Left renal pelvis (tissue), 4 donors: ENCODE results near the gene LRRC32. TPM values are rescaled to one million over a fixed set of nuclear protein-coding genes. Genes with fewer than 3 reads are reported as not detected.
"Not testable (repeated sequence)": the region's sequence is repeated elsewhere in the genome, so short reads cannot be mapped to it uniquely, and the experiment has no call there.

ENCODE experiments used
- DNase-seq, 4 donors: peaks; one replicate each; pipeline ENCODE4 v3.0.0-alpha.2; 2013; ENCODE audit warnings: low read depth in 4 of 4, low spot score in 3 of 4
- polyA plus RNA-seq, 4 donors: library from polyadenylated mRNA; unstranded; fragments of 120-200 nt; gene quantifications; one replicate each; pipeline ENCODE4 v1.2.1, GENCODE V29; 2013; ENCODE audit not compliant: insufficient read length in 4 of 4

LRRC32 gene
- polyA plus RNA-seq, 4 donors = 52.7 to 70.3 (median 69.2) TPM

DNA sequence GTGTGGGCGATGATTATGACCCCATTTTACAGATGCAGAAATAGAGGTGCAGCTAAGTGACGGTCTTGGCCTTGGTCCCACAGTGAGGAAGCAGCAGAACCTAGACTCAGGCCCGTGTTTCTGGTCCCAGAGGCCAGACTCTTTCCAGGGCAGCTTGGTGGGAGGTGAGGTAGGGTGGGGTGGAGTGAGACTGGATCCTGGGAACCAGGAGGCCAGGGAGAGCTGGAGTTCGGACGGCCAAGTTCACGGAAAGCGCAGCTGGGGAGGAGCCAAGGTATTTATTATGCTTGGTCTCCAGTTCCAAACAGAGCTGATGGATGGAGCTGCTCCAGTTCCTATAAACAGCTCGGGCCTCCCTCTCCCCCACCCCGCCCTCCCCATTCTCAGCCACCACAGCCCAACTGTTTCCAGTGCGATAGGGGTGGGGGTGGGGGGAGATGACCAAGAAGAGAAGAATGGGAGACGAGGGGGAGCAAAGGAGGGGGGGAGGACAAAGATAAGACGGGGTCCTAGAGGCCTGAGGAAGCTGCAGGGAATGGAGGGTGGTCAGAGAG, 16.2 kb downstream of the LRRC32 start:
- peak in 3 of 4 donors; percentile 66 to 76 (median 74) for DNase-seq

DNA sequence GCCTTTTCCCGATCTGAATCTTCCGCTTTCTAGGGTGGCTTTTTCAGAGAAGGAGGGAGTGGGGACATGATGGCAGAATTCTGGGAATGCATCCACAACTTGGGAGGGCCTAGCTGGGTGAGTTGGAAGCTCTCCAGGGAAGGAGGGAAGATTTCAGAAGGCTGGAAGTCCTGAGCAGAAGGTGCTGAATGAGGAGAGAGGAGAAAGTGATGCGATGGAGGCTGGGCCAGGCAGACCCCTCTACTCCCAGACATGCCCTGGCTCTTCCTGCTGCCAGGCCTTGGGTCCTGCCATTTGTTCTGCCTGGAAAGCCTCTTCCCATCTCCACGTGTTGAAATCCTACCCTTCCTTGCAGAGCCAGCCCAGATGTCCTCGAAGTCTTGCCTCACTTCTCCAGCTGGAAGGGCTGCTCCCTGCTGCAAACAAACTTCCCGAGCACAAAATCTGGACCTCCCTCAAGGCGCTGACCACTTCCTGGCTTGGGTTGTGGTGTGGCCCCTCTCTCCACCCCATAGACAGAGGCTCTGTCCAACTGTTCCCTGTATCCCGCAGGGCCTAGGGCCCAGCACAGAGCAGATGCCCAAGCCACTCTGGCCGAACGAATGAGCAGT, 16.8 kb downstream of the LRRC32 start:
- no peak for DNase-seq

DNA sequence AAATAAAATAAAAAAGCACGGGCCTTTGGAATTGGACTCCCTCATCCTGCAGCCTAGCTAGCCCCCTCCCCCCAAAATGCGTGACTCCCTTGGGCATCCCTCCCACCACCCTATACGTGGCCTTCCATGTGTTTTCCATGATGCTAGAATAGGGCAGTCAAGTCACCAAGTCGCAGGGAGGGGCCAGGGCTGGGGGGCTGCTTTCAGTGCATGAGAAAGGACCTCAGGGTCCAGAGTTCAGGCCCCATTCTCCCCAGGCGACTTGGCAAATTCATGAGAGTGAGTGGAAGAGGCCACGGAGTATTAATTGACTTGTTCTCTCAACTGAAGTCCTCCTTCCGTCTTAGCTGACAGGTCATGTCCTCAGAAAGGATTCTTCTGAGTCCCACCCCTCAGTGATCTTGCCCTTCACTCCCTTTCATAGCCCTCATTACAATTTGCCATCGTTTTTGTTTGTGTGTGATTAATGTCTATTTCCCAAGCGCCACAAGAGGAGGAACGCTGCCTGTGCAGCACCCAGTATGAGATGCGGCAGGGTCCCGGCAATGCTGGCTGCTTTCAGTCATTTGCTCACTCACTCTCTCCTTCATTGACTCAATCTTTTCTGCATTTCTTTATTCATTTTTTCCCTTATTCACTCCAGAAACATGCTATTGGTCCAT, 17.4 kb downstream of the LRRC32 start:
- DNase-seq = no peak

DNA sequence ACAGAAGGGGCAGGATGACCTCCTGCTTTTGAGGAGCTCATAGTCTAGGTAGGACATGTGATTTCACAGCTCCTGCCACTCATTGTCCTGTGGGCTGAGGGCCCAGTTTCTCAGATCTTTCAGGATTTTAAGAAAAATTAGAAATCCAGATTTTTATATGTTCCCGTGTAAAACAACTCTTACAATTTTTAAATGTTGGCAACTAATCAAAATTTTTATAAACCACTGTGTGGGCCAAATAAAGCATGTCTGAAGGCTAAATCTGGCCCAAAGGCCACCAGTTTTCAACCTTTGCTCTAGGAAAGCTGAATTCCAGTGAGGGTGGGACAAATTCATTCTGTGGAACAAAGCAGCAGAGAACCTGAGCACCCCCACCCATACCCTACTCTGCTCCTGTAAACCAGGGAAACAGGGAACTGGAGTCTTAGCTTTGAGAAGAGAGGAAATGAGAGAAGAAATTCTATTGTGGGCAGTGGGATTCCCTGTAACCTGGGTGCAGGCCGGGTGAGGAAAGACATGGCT, 20.6 kb downstream of the LRRC32 start:
- DNase-seq = no peak

DNA sequence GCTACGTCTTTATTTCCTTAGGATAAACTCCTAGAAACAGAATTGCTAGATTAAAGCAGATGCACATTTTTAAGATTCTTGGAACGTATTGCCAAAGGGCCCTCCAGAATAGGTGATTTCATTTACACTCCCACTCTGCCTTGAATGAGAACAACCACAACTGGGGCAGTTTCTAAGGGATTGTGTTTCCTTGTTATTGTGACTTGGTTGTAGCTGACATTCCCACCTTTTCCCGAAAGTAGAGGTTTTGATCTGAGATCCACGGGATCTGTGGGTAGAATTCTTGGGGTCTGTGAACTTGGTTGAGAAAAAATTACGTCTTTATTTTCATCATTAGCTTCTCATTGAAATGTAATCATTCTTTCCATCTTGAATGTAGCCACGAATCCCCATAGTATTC, 21.5 kb downstream of the LRRC32 start:
- no peak for DNase-seq

DNA sequence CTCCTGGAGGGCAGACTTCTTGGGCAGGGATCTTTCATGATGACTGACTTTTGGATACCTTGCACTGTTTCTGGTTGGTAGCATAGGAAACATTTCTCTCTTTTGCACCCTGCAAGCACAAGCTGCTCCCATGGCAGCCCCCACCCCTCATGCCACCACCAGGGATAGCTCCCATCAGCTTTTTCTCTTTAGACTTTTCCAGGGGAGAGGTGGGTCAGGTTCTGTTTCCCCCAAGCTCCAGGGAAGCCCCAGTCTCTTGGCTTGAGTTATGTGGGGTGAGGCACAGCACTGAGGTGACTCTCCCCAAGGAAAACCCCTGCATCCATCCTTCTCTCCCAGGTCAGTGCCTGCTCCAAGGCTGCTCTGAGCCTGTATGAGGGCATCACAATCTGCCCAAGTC, 22.5 kb downstream of the LRRC32 start:
- DNase-seq = no peak

DNA sequence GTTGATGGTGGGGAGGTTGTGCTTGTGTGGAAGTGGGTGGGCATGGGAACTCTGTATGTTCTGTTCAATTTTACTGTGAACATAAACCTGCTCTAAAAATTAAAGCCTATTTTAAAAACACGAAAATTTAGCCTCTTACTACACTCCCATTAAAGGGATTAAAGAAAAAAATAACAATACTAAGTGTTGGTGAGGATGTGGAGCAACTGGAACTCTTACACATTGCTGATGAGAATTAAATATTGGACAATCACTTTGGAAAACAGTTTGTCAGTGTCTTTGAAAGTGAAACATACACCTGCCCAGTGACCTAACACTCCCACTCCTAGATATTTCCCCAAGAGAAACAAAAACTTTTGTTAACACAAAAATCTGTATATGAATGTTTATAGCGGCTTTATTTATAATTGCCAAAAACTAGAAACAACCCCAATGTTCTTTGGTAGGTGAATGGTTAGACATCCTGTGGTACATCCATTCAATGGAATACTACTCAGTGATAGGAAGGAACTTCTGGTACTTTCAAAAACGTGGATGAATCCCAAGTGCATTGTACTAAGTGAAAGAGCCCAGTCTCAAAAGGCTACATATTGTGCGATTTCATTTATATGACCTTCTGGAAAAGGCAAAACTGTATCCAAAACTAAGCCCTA, 23.5 kb downstream of the LRRC32 start:
- DNase-seq = no peak

DNA sequence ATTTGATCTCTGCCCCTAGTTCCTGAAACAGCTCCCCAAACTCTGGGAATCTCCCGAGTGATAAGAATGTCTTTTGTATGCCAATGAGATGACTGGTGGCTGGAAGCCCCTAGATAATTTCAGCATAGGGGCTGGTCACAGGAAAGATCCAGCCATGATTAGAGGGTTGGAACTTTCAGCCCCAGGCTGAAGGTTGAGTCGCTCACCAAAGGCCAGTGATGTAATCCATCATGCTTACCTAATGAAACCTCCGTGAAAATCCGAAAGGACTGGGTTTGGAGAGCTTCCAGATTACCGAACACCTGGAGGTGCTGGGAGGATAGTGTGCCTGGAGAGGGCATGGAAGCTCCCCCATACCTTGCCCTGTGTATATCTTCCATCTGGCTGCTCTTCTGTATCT, 26.0 kb downstream of the LRRC32 start:
- DNase-seq = no peak

DNA sequence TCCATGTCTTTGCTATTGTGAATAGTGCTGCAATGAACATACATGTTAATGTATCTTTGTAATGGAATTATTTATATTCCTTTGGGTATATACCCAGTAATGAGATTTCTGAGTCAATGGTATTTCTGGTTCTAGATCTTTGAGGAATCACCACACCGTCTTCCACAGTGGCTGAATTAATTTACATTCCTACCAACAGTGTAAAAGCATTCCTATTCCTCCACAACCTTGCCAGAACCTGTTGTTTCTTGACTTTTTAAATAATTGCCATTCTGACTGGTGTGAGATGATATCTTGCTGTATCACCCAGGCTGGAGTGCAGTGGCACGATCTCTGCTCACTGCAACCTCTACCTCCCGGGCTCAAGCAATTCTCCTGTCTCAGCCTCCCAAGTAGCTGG, 26.8 kb downstream of the LRRC32 start:
- not testable (repeated sequence) for DNase-seq

DNA sequence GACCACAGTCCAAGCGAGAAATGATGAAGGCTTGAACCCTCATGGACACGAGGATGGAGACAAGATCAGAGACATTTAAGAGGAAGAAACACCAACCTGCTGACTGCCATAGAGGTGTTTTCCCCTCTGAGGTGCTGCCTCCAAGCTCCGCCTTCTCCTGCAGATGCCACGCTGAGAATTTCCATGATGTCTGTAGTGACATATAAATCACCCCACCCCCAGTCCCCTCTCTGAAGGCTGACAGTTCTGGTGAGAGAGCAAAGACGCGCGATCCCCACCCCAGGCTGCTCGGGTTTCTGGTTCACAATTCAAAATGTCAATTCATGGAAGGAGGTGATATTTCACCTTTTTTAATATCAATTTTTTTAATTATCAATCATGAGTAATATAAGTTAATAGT, 28.2 kb downstream of the LRRC32 start:
- DNase-seq = no peak

DNA sequence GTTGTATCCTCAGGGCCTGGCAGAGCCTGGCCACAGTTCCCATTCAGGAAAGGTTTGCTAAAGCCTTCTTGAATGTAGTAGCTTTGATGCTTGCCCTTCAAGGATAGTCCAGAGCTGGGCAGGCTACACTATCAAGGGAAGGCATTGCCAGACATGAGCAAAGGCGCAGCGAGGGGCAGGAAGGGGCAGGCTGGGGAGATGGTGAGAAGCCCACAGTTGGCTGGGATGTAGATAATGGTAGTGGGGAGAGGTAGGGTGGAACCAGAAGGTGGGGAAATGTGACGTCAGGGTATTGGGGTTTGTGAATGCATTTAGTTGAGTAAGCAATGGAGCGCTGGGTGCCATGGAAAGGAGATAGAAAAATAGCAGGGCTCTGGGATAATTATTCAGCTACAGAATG, 28.6 kb downstream of the LRRC32 start:
- no peak for DNase-seq

DNA sequence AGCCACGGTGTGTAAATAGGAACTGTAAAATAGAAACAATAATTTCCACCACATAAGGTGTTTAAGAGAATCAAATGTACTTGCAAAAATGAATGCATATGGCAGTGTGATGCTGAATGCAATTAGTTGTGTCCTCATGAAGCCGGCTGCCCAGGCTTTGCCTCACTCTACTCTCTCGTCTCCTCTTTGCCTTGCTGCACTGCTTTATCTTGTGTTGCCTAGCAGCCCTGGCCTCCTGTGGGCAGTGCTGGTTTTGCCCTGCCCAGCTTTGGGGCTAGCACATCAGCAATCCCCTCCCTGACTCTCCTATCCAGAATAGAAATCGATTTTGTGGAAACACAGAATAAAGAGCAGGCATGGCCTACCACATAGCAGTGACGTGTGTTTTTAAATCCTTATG, 30.0 kb downstream of the LRRC32 start:
- no peak for DNase-seq

DNA sequence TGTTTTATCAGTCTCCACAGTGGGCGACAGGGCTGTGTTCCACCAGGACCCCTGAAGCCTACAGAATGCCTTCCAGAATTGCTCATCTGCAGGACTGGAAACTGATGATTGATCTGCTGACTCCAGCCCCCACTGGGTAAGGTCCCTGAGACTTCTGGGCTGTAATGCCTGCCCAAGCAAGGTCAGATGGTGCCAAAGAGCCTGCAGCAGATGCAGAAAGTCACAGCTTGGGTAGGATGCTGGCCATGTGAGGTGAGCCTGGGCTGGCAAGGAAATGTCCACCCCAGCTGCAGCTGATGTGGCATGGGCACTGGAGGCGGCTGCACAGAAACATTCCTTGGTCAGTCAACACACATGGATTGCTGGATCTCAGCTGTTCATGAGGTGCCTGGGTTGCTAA, 30.9 kb downstream of the LRRC32 start:
- no peak for DNase-seq

DNA sequence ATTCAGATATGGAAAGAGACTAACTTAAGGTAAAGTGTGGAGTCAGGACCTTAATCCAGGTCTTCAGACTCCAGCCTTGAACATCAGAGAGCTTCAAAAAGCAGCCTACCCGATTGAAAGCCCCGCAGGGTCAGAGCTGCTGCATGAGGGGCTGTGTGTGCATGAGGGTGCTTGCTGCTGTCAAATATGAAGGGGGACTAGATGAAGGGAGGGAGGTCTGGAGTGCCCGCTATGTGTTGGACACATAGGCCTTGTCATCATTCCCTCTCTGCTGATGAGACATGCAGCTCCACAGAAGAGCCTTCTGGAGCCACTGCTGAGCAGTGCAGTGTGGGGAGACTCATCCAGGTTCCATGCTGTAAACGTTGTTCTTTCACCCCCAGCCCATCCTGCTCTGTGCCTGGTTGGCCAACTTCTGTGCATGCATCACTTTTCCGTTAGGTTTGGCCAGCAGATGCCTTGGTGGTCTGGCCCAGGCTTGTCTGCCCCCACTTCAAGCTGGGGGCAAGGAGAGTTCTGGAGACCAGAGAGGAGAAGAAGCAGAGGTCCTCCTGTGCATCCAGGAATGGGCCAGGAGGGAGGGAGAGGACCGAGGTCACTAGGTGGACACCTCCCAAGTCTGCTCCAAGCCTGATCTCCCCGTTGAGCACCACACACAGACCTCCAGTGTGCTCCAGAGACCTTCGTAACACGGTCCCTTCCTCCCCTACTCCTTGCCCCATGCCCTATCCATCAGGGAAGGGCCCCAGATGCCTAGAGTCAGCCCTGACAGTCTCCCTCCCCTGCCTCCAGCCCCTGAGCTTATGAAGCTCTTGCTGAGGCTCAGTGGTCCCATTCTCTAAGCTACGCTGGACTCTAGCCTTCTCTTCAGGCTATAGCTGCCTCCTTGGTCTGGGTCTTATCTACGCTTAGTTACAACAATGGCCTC, 32.0 kb downstream of the LRRC32 start:
- no peak for DNase-seq

DNA sequence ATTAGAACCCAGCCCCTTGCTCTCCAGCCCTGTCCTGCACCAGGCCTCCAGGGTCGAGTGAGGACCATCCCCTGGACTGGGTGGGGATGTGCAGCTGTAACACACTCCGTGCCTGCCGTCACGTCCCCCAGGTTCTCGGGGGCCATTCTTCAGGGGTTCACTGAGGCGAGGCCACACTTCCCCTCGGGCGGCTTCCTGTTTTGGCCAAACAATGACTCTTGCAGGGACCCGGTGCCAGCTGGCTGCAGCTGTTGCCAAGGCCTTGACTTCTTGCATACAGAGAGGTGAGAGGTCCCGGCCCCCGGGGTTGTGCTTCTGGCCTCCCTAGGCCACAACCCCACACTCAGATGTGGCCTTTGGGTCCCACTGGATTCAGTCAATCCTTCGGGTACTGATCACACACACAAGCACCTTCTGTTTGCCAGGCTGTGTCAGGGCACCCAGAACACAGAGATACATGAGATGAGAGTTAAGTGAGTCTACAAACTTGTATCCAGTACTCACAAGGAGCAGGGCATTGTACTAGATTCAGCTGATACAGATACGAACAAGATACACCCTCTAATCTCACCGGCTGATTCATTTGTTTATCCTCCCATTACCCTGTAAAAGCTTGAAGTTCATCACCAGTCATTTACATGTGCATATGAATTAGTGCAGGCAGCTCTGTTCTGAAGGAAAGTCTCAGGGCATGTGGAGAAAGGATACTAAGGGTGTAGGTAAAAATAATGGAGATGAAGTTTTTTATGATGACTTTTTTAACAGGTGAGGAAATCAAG, 32.9 kb downstream of the LRRC32 start:
- no peak for DNase-seq

DNA sequence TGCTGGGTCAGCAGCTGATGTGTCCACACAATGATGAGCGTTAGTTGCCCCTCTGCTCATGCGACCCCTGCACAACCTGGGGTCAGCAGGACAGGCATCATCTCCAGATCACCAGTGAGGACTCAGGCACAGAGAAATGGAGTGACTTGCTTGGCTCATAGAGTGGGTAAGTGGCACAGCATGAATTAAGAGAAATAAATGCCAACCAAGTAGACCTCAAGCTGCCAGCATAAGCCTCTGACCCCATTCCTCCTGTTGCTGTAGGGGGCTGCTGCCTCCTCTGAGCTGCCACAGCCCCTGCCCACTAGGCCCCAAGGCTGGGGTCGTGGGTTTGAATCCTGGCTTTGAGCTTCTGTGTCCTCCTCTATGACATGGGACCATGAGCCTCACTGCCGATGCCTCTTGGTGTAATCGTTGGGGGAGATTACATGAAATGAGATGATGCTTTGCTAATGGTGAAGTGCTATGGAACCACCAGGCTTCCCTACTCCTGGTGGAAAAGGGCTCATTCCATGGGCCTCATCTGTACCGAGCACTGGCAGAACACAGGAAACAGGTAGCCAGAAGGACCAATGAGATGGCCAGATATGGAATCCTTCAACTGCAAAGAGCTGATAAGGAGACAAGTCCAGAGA, 33.6 kb downstream of the LRRC32 start:
- DNase-seq = no peak

DNA sequence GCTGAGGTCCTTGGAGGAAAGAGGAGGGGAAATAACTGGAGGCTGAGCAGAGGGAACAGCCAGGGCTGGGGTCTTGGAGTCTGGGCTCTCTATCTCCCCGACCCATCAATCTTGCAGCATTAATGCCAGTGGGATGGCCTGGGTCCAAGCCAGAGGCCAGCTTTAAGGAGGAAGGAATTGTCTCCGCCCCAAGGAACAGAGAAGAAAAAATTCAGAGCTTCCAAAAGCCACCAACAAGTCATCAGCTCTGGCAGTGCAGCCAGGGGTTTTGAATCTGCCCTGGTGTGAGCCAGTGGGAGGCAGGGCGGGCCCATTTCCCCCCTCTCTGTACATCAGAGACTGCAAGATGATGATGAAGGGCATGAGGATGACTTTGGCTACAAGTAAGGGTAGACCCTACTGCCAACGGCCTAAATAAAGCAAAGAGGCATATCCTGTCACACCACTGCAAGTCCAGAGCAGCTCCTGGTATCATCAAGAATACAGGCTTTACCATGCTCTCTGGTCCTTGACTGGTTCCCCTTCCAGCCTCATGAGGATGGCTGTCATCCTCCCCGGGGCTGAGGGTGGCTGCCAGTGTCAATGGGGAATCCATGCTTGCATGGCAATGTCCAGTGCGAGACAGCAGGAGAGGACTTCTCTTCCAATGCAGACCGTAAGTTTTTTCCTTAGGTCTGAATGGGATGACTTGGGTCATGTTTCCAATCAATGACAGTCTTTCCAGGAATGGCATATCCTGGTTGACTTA, 34.4 kb downstream of the LRRC32 start:
- no peak for DNase-seq

DNA sequence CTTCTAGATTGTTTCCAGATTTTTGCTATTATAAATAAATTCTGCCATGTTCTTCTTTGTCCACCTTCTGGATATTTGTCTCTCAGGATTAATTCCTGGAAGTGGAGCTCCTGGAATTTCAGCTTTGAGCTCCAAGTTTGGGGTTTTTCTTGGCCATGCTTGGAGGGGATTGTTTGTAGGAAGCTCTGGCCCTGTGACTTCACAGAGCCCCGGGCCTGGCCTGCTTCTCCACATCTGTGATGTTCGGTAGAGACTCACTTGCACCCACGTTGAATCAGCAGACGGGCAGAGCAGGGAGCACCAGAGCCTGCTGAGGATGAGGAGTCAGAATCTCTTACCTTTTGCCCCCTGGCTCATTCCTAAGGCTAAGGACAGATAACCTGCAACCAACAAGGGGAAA, 35.7 kb downstream of the LRRC32 start:
- DNase-seq = no peak

DNA sequence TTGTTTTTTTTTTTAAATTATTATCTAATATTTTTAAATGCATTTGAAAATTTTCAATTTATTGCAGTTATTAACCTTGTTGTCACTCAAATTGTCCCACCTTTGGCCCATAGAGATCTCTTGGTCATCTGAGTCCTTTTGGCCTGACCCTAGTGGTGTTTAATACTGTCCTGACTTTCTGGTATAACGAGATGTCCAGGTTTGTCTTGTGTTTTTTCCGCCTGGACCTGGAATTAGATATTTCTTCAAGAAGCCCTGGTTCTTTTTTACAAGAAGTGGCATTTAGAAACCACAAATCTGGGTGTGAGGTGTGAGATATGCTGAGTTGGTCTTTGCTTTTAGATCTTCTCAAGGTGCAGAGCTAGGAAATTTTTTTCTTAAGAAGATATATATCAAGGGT, 38.1 kb downstream of the LRRC32 start:
- DNase-seq = no peak
